Neural cell (in vitro differentiated cells): ENCODE measurements around the gene TECRL. TPM values are rescaled to one million over a fixed set of nuclear protein-coding genes. Genes with fewer than 3 reads are reported as not detected.

Experiments
- H2AFZ ChIP-seq: fragments of 200-600, 300-800 bp; sonication (generic), shearing (Covaris generic); 2 replicates; pipeline ENCODE4 v1.6.0; 2014; ENCODE audit warnings: low read depth, mild to moderate bottlenecking, antibody characterized with exemption, low read length, moderate library complexity
- H3F3A ChIP-seq: fragments of 200-600 bp; shearing (Covaris generic); 2 replicates; pipeline ENCODE4 v1.6.1; 2016; ENCODE audit warnings: mild to moderate bottlenecking, moderate library complexity, mixed read lengths, antibody characterized with exemption, low read length; ENCODE audit not compliant: insufficient read depth, poor library complexity, severe bottlenecking
- H3K27ac ChIP-seq: fragments of 200-600, 300-800 bp; sonication (generic), shearing (Covaris generic); 2 replicates; pipeline ENCODE4 v1.5.1; 2014; ENCODE audit warnings: mild to moderate bottlenecking, low read length, moderate library complexity
- H3K27me3 ChIP-seq: fragments of 300-800, 200-600 bp; sonication (generic), shearing (Covaris generic); 2 replicates; pipeline ENCODE4 v1.6.0; 2014; ENCODE audit warnings: mild to moderate bottlenecking, low read depth, low read length, moderate library complexity; ENCODE audit not compliant: insufficient read depth
- H3K36me3 ChIP-seq: fragments of 300-800, 200-600 bp; sonication (generic), shearing (Covaris generic); 2 replicates; pipeline ENCODE4 v1.5.1; 2014; ENCODE audit warnings: mild to moderate bottlenecking, antibody characterized with exemption, low read length, moderate library complexity; ENCODE audit not compliant: insufficient read depth
- H3K4me2 ChIP-seq: fragments of 300-800, 200-600 bp; sonication (generic), shearing (Covaris generic); 2 replicates; pipeline ENCODE4 v1.6.0; 2014; ENCODE audit warnings: mild to moderate bottlenecking, low read length
- H3K4me3 ChIP-seq: fragments of 300-800, 200-600 bp; sonication (generic), shearing (Covaris generic); 2 replicates; pipeline ENCODE4 v1.5.1; 2014; ENCODE audit warnings: mild to moderate bottlenecking, low read length, moderate library complexity
- H3K79me2 ChIP-seq: fragments of 200-600 bp; shearing (Covaris generic); replicated peaks from 2 replicates; pipeline ENCODE4 v1.6.0; 2014; ENCODE audit warnings: mild to moderate bottlenecking, low read length, moderate library complexity; ENCODE audit not compliant: insufficient read depth
- H3K9ac ChIP-seq: fragments of 300-800, 200-600 bp; sonication (generic), shearing (Covaris generic); 2 replicates; pipeline ENCODE4 v1.6.1; 2016; ENCODE audit warnings: mild to moderate bottlenecking, low read length, mixed read lengths
- H3K9me2 ChIP-seq: fragments of 200-600 bp; shearing (Covaris generic); 2 replicates; pipeline ENCODE4 v1.6.1; 2016; ENCODE audit warnings: mild to moderate bottlenecking, low read length, mixed read lengths; ENCODE audit not compliant: insufficient read depth
- H3K9me3 ChIP-seq: fragments of 200-600, 300-800 bp; sonication (generic), shearing (Covaris generic); 2 replicates; pipeline ENCODE4 v1.6.1; 2016; ENCODE audit warnings: mild to moderate bottlenecking, mixed run types, low read length, moderate library complexity, mixed read lengths
- H4K20me1 ChIP-seq: fragments of 200-600 bp; shearing (Covaris generic); 2 replicates; pipeline ENCODE4 v1.6.1; 2016; ENCODE audit warnings: mild to moderate bottlenecking, mixed run types; ENCODE audit not compliant: insufficient read depth
- EP300 ChIP-seq: fragments of 450-650 bp; conservative IDR thresholded peaks from 2 replicates; pipeline ENCODE4 v1.6.1; 2014; ENCODE audit warnings: antibody characterized with exemption, mild to moderate bottlenecking, moderate library complexity; ENCODE audit not compliant: poor library complexity, severe bottlenecking
- EZH2 ChIP-seq: fragments of 200-600, 300-800 bp; shearing (Covaris generic), sonication (generic); IDR thresholded peaks from 2 replicates; pipeline ENCODE4 v1.6.1; 2014; ENCODE audit warnings: antibody characterized with exemption, low read length, borderline replicate concordance, mild to moderate bottlenecking; ENCODE audit not compliant: insufficient read depth, poor library complexity, severe bottlenecking
- MXI1 ChIP-seq: fragments of 450-650 bp; conservative IDR thresholded peaks from 2 replicates; pipeline ENCODE4 v1.6.1; 2014; ENCODE audit warnings: antibody characterized with exemption, mild to moderate bottlenecking; ENCODE audit not compliant: poor library complexity, severe bottlenecking
- POLR2AphosphoS5 ChIP-seq: IDR thresholded peaks from 2 replicates; pipeline ENCODE4 v1.6.1; 2012
- RAD21 ChIP-seq: fragments of 450-650 bp; conservative IDR thresholded peaks from 2 replicates; pipeline ENCODE4 v1.6.1; 2014; ENCODE audit warnings: antibody characterized with exemption, mild to moderate bottlenecking, moderate library complexity
- REST ChIP-seq: IDR thresholded peaks from 2 replicates; pipeline ENCODE4 v1.6.1; 2012; ENCODE audit warnings: borderline replicate concordance
- SMC3 ChIP-seq: fragments of 450-650 bp; conservative IDR thresholded peaks from 2 replicates; pipeline ENCODE4 v1.6.1; 2014; ENCODE audit warnings: antibody characterized with exemption, mild to moderate bottlenecking, moderate library complexity; ENCODE audit not compliant: poor library complexity
- TAF1 ChIP-seq: IDR thresholded peaks from 2 replicates; pipeline ENCODE4 v1.6.1; 2012; ENCODE audit warnings: low read depth
- polyA plus RNA-seq: library from polyadenylated mRNA; depleted of rRNA; stranded (reverse); fragments of >200 nt; gene quantifications from 2 replicates; pipeline ENCODE4 v1.2.3, GENCODE V29; 2014

TECRL gene
- polyA plus RNA-seq, 1 donor from 2014 or later, result not detected

GRCh38 chr4:64327237-64327636 lies 82.0 kb downstream of the TECRL start:
- no peak overlapping the region for H3K27ac ChIP-seq
- H3K9me2 ChIP-seq, result no peaks in the 10 kb centered on the region
- no peak overlapping the region for H2AFZ ChIP-seq
- H3K9ac ChIP-seq, result no peak overlapping the region
- H3K4me3 ChIP-seq, result no peak overlapping the region
- no peaks in the 10 kb centered on the region for H3F3A ChIP-seq
- TF ChIP-seq POLR2AphosphoS5, result peak; percentile 47
- peak; percentile 92 for TF ChIP-seq EP300
- TF ChIP-seq RAD21, result no peak
- no peak for TF ChIP-seq MXI1
- no peaks in the 10 kb centered on the region for H3K79me2 ChIP-seq
- H3K27me3 ChIP-seq, result no peaks in the 10 kb centered on the region
- H3K4me2 ChIP-seq, result no peak overlapping the region
- H4K20me1 ChIP-seq, result no peaks in the 10 kb centered on the region
- no peaks in the 10 kb centered on the region for H3K36me3 ChIP-seq
- H3K9me3 ChIP-seq, result no peaks in the 10 kb centered on the region

GRCh38 chr4:64326507-64326906 lies 82.7 kb downstream of the TECRL start:
- Histone ChIP-seq H3K27me3 (no peaks in the 10 kb centered on the region), H4K20me1 (no peaks in the 10 kb centered on the region), H3F3A (no peaks in the 10 kb centered on the region), H3K9me3 (no peaks in the 10 kb centered on the region), H3K36me3 (no peaks in the 10 kb centered on the region), H3K4me2 (no peak overlapping the region), H3K9ac (no peak overlapping the region), H3K79me2 (no peaks in the 10 kb centered on the region), H3K4me3 (no peak overlapping the region), H3K27ac (no peak overlapping the region), H2AFZ (no peak overlapping the region), H3K9me2 (no peaks in the 10 kb centered on the region)
- TF ChIP-seq MXI1 (no peak), SMC3 (no peak), TAF1 (no peak), REST (no peak)

GRCh38 chr4:64306255-64306565 lies 103.0 kb downstream of the TECRL start:
- Histone ChIP-seq H3K27me3 (no peaks in the 10 kb centered on the region), H3K9me2 (no peaks in the 10 kb centered on the region), H2AFZ (no peak overlapping the region), H3K4me3 (no peak overlapping the region), H4K20me1 (no peaks in the 10 kb centered on the region), H3K9ac (no peak overlapping the region), H3K36me3 (no peaks in the 10 kb centered on the region), H3K79me2 (no peaks in the 10 kb centered on the region), H3K9me3 (no peaks in the 10 kb centered on the region), H3K27ac (no peak overlapping the region), H3K4me2 (no peak overlapping the region), H3F3A (no peaks in the 10 kb centered on the region)
- TF ChIP-seq EP300 (no peak), RAD21 (no peak), EZH2 (no peak), MXI1 (no peak), POLR2AphosphoS5 (no peak)
